Thyroid gland (tissue), 4 donors: ENCODE measurements around the gene RASL10A. TPM values are rescaled to one million over a fixed set of nuclear protein-coding genes. Genes with fewer than 3 reads are reported as not detected.

ENCODE experiments used
- DNase-seq, 2 donors: peaks; one replicate each; pipeline ENCODE4 v3.0.0-alpha.2; 2019
- H3K27ac ChIP-seq, 3 donors: fragments of 200-600 bp; sonication (generic); 1 replicate in 2 of 3; 2 replicates in 1 of 3; pipeline ENCODE4 v1.5.1; 2016 to 2019; ENCODE audit warnings: mild to moderate bottlenecking in 1 of 3, moderate library complexity in 1 of 3
- H3K27me3 ChIP-seq: fragments of 200-600 bp; sonication (generic); one replicate; pipeline ENCODE4 v1.5.1; 2019
- H3K36me3 ChIP-seq, 2 donors: fragments of 200-600 bp; sonication (generic); one replicate each; pipeline ENCODE4 v1.5.1; 2016 to 2019
- H3K4me1 ChIP-seq, 2 donors: fragments of 200-600 bp; sonication (generic); one replicate each; pipeline ENCODE4 v1.5.1; 2017 to 2019
- H3K4me3 ChIP-seq, 3 donors: fragments of 200-600 bp; sonication (generic); replicated peaks in 1 of 3; 1 replicate in 2 of 3; 2 replicates in 1 of 3; pipeline ENCODE4 v1.5.1; 2016; ENCODE audit warnings: mild to moderate bottlenecking in 1 of 3
- H3K9me3 ChIP-seq: fragments of 200-600 bp; sonication (generic); one replicate; pipeline ENCODE4 v1.5.1; 2017
- CTCF ChIP-seq, 6 experiments: fragments of 200-600 bp in 3 of 6; fragments of 450-650 bp in 3 of 6; sonication (generic) in 3 of 6; IDR thresholded peaks; one replicate each; pipeline ENCODE4 v1.5.1; 2016 to 2019; ENCODE audit warnings: antibody characterized with exemption in 6 of 6, mild to moderate bottlenecking in 2 of 6, inconsistent platforms in 1 of 6, moderate library complexity in 1 of 6
- POLR2A ChIP-seq, 2 donors: fragments of 450-650 bp; IDR thresholded peaks; one replicate each; pipeline ENCODE4 v1.6.1; 2017; ENCODE audit warnings: antibody characterized with exemption in 2 of 2, mild to moderate bottlenecking in 2 of 2, moderate library complexity in 1 of 2
- WGBS, 2 donors: methylation state at CpG; one replicate each; pipeline ENCODE4 v1.1.5; 2017; 5-methylcytosine and 5-hydroxymethylcytosine counted together
- intact Hi-C: fragments of 100-400 bp; cut with DNase I; formaldehyde crosslinking; loops from one replicate; pipeline ENCODE4 v1.15.1; 2023
- total RNA-seq, 4 donors: library from RNA; depleted of rRNA; stranded (reverse); fragments of >200 nt; gene quantifications; one replicate each; pipeline ENCODE4 v1.2.3, GENCODE V29; 2016

RASL10A gene
- total RNA-seq, 4 donors from 2014 or later: 0.67 to 1.7 TPM; not detected in 2

GRCh38 chr22:29306175-29306834 is 9.2 kb downstream of the RASL10A start, which contains the start of gene GAS2L1:
TSS of gene GAS2L1 (plus strand) at chr22:29306650. CDS start at chr22:29308106, 1,456 bp downstream.
- H3K36me3 ChIP-seq: no peaks in the 10 kb centered on the region
- TF ChIP-seq CTCF (IDR thresholded peaks at IDR 0.05): peak; percentile 29 to 64 (median 50)
- TF ChIP-seq POLR2A (IDR thresholded peaks at IDR 0.05): no peak
- no peaks in the 10 kb centered on the region for H3K27me3 ChIP-seq
- peak within 1 kb of the TSS; percentile 75 to 99 (median 78) for H3K4me3 ChIP-seq
- H3K9me3 ChIP-seq: no peaks in the 10 kb centered on the region
- 0 to 2% methylated on average over 13 to 20 of the region's 40 CpGs for WGBS, 2 donors
- intact Hi-C loops: loop anchor here (5.0 kb wide), 1 partner anchor 34 kb away; no protein-coding TSS in a partner anchor
- DNase-seq: peak; percentile 78 to 81
- H3K4me1 ChIP-seq: peaks cover 7 to 47% of the 10 kb centered on the region in 2 donors
- H3K27ac ChIP-seq: peak within 1 kb of the TSS; percentile 56 to 78 (median 74)

GRCh38 chr22:29305836-29306174 is 9.7 kb downstream of the RASL10A start:
- TF ChIP-seq POLR2A (IDR thresholded peaks at IDR 0.05): no peak
- no peak for TF ChIP-seq CTCF (IDR thresholded peaks at IDR 0.05)
- Histone ChIP-seq H3K4me3 (peak overlapping the region in 1 of 3 donors; percentile 99), H3K9me3 (no peaks in the 10 kb centered on the region), H3K27ac (peak overlapping the region; percentile 56 to 78 (median 74)), H3K27me3 (no peaks in the 10 kb centered on the region), H3K4me1 (peaks cover 5 to 42% of the 10 kb centered on the region in 2 donors), H3K36me3 (peaks cover 0 to 2% of the 10 kb centered on the region in 2 donors)
- intact Hi-C loops: loop anchor here (5.0 kb wide), 1 partner anchor 34 kb away; no protein-coding TSS in a partner anchor
- DNase-seq: peak in 1 of 2 donors; percentile 65
- 39 to 44% methylated on average over 7 of the region's 7 CpGs for WGBS, 2 donors

GRCh38 chr22:29302681-29303465 is 12.6 kb downstream of the RASL10A start:
- Histone ChIP-seq H3K4me1 (peaks cover 1 to 16% of the 10 kb centered on the region in 2 donors), H3K4me3 (no peak overlapping the region), H3K27me3 (no peaks in the 10 kb centered on the region), H3K27ac (peak overlapping the region in 2 of 3 donors; percentile 8 to 33), H3K36me3 (peaks cover 26 to 29% of the 10 kb centered on the region in 2 donors), H3K9me3 (no peaks in the 10 kb centered on the region)
- TF ChIP-seq POLR2A (IDR thresholded peaks at IDR 0.05) (no peak), CTCF (IDR thresholded peaks at IDR 0.05) (peak in 2 of 6 experiments; percentile 3 to 26)
- intact Hi-C loops: no loop called here
- 45 to 53% methylated on average over 8 to 11 of the region's 13 CpGs for whole genome bisulfite sequencing, 2 donors
- DNase-seq: peak; percentile 64 to 82

GRCh38 chr22:29302402-29302680 is 13.2 kb downstream of the RASL10A start:
- intact Hi-C loops: no loop called here
- H3K27ac ChIP-seq: peak overlapping the region in 1 of 3 donors; percentile 8
- WGBS, 2 donors: 40 to 76% methylated on average over 2 of the region's 2 CpGs

More at GRCh38 chr22:29302402-29302680, 13.2 kb downstream of the RASL10A start:
- no peak for DNase-seq
- no peak for TF ChIP-seq CTCF (IDR thresholded peaks at IDR 0.05)
- TF ChIP-seq POLR2A (IDR thresholded peaks at IDR 0.05): no peak
- H3K36me3 ChIP-seq: peaks cover 31 to 35% of the 10 kb centered on the region in 2 donors
- no peaks in the 10 kb centered on the region for H3K9me3 ChIP-seq
- peaks cover 0 to 11% of the 10 kb centered on the region in 2 donors for H3K4me1 ChIP-seq
- no peaks in the 10 kb centered on the region for H3K27me3 ChIP-seq
- H3K4me3 ChIP-seq: no peak overlapping the region
